Stimulated activated CD4-positive, alpha-beta T cell treated with anti-CD3 and anti-CD28 coated beads, TNF-alpha, amount 100 ng/mL, for 1 hour (primary cell): ENCODE data around the gene RALGAPA2.

Source experiments
- DNase-seq, 3 donors: peaks; one replicate each; pipeline ENCODE4 v3.0.0-alpha.2; 2020; ENCODE audit warnings: low read depth in 3 of 3, low spot score in 1 of 3

RALGAPA2 gene

GRCh38 chr20:20712474-20713243 is at the start of gene RALGAPA2:
Gene RALGAPA2, minus strand, starts transcription at chr20:20712644. Its CDS starts 164 bp downstream, at chr20:20712480.
- peak; percentile 85 to 94 (median 88) for DNase-seq

- no peak for DNase-seq
Measured at GRCh38 chr20:20761301-20761700, 48.9 kb upstream of the RALGAPA2 start.

GRCh38 chr20:20759132-20759531 is 46.7 kb upstream of the RALGAPA2 start:
- no peak for DNase-seq

- DNase-seq = no peak
Measured at GRCh38 chr20:20755674-20756319, 43.4 kb upstream of the RALGAPA2 start.

GRCh38 chr20:20755231-20755630 is 42.8 kb upstream of the RALGAPA2 start:
- DNase-seq = no peak

GRCh38 chr20:20754714-20755113 is 42.3 kb upstream of the RALGAPA2 start:
- DNase-seq = no peak

- no peak for DNase-seq
Measured at GRCh38 chr20:20752712-20753111, 40.3 kb upstream of the RALGAPA2 start.

GRCh38 chr20:20747298-20747697 is 34.9 kb upstream of the RALGAPA2 start:
- no peak for DNase-seq

- no peak for DNase-seq
Measured at GRCh38 chr20:20744170-20744725, 31.8 kb upstream of the RALGAPA2 start.

GRCh38 chr20:20743511-20744169 is 31.2 kb upstream of the RALGAPA2 start:
- DNase-seq = no peak

- no peak for DNase-seq
Measured at GRCh38 chr20:20741087-20742045, 28.9 kb upstream of the RALGAPA2 start.

- no peak for DNase-seq
Measured at GRCh38 chr20:20740541-20740940, 28.1 kb upstream of the RALGAPA2 start.

- DNase-seq = no peak
Measured at GRCh38 chr20:20737158-20737557, 24.7 kb upstream of the RALGAPA2 start.

GRCh38 chr20:20736303-20736702 is 23.9 kb upstream of the RALGAPA2 start:
- DNase-seq = no peak

GRCh38 chr20:20734475-20734948 is 22.1 kb upstream of the RALGAPA2 start:
- no peak for DNase-seq

GRCh38 chr20:20733943-20734342 is 21.5 kb upstream of the RALGAPA2 start:
- no peak for DNase-seq

GRCh38 chr20:20732641-20733040 is 20.2 kb upstream of the RALGAPA2 start:
- no peak for DNase-seq

GRCh38 chr20:20731945-20732296 is 19.5 kb upstream of the RALGAPA2 start:
- DNase-seq = no peak

- no peak for DNase-seq
Measured at GRCh38 chr20:20731000-20731944, 18.8 kb upstream of the RALGAPA2 start.
